ENCODE data around the gene CMTM4.
A peak's percentile ranks its signal among the peaks of the same experiment; 100 is the strongest.

CMTM4 gene

GRCh38 chr16:66703406-66704215 lies 7.1 kb upstream of the CMTM4 start:
- no peak for DNase-seq (ENCODE audit: low read depth)
- no peak overlapping the region for H3K4me3 ChIP-seq (ENCODE audit: low read depth, low read length)
- TF ChIP-seq MAX (IDR thresholded peaks at IDR 0.05; ENCODE audit: low read depth, low read length) (no peak), MYC (IDR thresholded peaks at IDR 0.05; ENCODE audit: low read depth, low read length) (no peak), POLR2A (IDR thresholded peaks at IDR 0.05; ENCODE audit: extremely low read depth, insufficient read length) (no peak), CTCF (IDR thresholded peaks at IDR 0.05; ENCODE audit: low read depth, low read length) (no peak)

- DNase-seq (ENCODE audit: low read depth), result no peak
- H3K4me3 ChIP-seq (ENCODE audit: low read depth, low read length), result no peak overlapping the region
- no peak for TF ChIP-seq POLR2A (IDR thresholded peaks at IDR 0.05; ENCODE audit: extremely low read depth, insufficient read length)
- TF ChIP-seq MAX (IDR thresholded peaks at IDR 0.05; ENCODE audit: low read depth, low read length), result no peak
- TF ChIP-seq MYC (IDR thresholded peaks at IDR 0.05; ENCODE audit: low read depth, low read length), result no peak
- TF ChIP-seq CTCF (IDR thresholded peaks at IDR 0.05; ENCODE audit: low read depth, low read length), result no peak
Measured at GRCh38 chr16:66701516-66701915, 5.0 kb upstream of the CMTM4 start.

GRCh38 chr16:66701026-66701425 lies 4.5 kb upstream of the CMTM4 start:
- no peak overlapping the region for H3K4me3 ChIP-seq (ENCODE audit: low read depth, low read length)
- DNase-seq (ENCODE audit: low read depth), result no peak
- no peak for TF ChIP-seq MAX (IDR thresholded peaks at IDR 0.05; ENCODE audit: low read depth, low read length)
- TF ChIP-seq MYC (IDR thresholded peaks at IDR 0.05; ENCODE audit: low read depth, low read length), result no peak

- TF ChIP-seq MAX (IDR thresholded peaks at IDR 0.05; ENCODE audit: low read depth, low read length) (no peak), CTCF (IDR thresholded peaks at IDR 0.05; ENCODE audit: low read depth, low read length) (no peak), POLR2A (IDR thresholded peaks at IDR 0.05; ENCODE audit: extremely low read depth, insufficient read length) (no peak), MYC (IDR thresholded peaks at IDR 0.05; ENCODE audit: low read depth, low read length) (no peak)
- DNase-seq (ENCODE audit: low read depth), result no peak
- H3K4me3 ChIP-seq (ENCODE audit: low read depth, low read length), result no peak overlapping the region
Measured at GRCh38 chr16:66699898-66700297, 3.4 kb upstream of the CMTM4 start.

GRCh38 chr16:66698046-66698445 lies 1.5 kb upstream of the CMTM4 start:
- no peak for TF ChIP-seq POLR2A (IDR thresholded peaks at IDR 0.05; ENCODE audit: extremely low read depth, insufficient read length)
- no peak for TF ChIP-seq MAX (IDR thresholded peaks at IDR 0.05; ENCODE audit: low read depth, low read length)
- TF ChIP-seq MYC (IDR thresholded peaks at IDR 0.05; ENCODE audit: low read depth, low read length), result no peak
- no peak for TF ChIP-seq CTCF (IDR thresholded peaks at IDR 0.05; ENCODE audit: low read depth, low read length)
- no peak overlapping the region for H3K4me3 ChIP-seq (ENCODE audit: low read depth, low read length)
- no peak for DNase-seq (ENCODE audit: low read depth)

- no peak for DNase-seq (ENCODE audit: low read depth)
Measured at GRCh38 chr16:66695935-66696668, 441 bp downstream of the CMTM4 start.

More at GRCh38 chr16:66695935-66696668, 441 bp downstream of the CMTM4 start:
- H3K4me3 ChIP-seq (ENCODE audit: low read depth, low read length), result peak overlapping the region; percentile 44
- no peak for TF ChIP-seq CTCF (IDR thresholded peaks at IDR 0.05; ENCODE audit: low read depth, low read length)
- no peak for TF ChIP-seq MYC (IDR thresholded peaks at IDR 0.05; ENCODE audit: low read depth, low read length)
- no peak for TF ChIP-seq POLR2A (IDR thresholded peaks at IDR 0.05; ENCODE audit: extremely low read depth, insufficient read length)
- no peak; the same call in 1 of the 2 replicates for TF ChIP-seq MAX (IDR thresholded peaks at IDR 0.05; ENCODE audit: low read depth, low read length)

All from NB4 (cell line).